Sigmoid colon (tissue), 4 donors: ENCODE results near the gene UBE2H.

Experiments used
- CTCF ChIP-seq, 4 experiments: fragments of 450-650 bp in 3 of 4; fragments of 200-600 bp in 1 of 4; IDR thresholded peaks; one replicate each; pipeline ENCODE4 v1.5.1; 2016 to 2019; ENCODE audit warnings: antibody characterized with exemption in 4 of 4, mild to moderate bottlenecking in 3 of 4, moderate library complexity in 2 of 4
- EP300 ChIP-seq, 4 donors: sonication (generic); formaldehyde crosslinking; IDR thresholded peaks; one replicate each; pipeline ENCODE4 v1.6.1; 2017; ENCODE audit warnings: antibody characterized with exemption in 4 of 4
- POLR2A ChIP-seq, 2 donors: fragments of 450-650 bp; IDR thresholded peaks; one replicate each; pipeline ENCODE4 v1.6.1; 2016; ENCODE audit warnings: antibody characterized with exemption in 2 of 2, mild to moderate bottlenecking in 2 of 2, moderate library complexity in 2 of 2

GRCh38 chr7:129969881-129970446 lies 17.2 kb upstream of the UBE2H start:
- TF ChIP-seq CTCF (IDR thresholded peaks at IDR 0.05) (no peak), EP300 (IDR thresholded peaks at IDR 0.05) (no peak), POLR2A (IDR thresholded peaks at IDR 0.05) (no peak)
